GM19395 (cell line): ENCODE data around the gene TRAF3IP3.
A peak's percentile ranks its signal among the peaks of the same experiment; 100 is the strongest.
"Not testable (repeated sequence)": the region's sequence is repeated elsewhere in the genome, so short reads cannot be mapped to it uniquely, and the experiment has no call there.

ENCODE experiments used
- ATAC-seq: cut with Tn5 transposase; IDR thresholded peaks from one replicate; pipeline ENCODE4 v1.9.1; 2021; ENCODE audit warnings: mild to moderate bottlenecking, moderate library complexity; ENCODE audit not compliant: unreplicated experiment

TRAF3IP3 gene

DNA sequence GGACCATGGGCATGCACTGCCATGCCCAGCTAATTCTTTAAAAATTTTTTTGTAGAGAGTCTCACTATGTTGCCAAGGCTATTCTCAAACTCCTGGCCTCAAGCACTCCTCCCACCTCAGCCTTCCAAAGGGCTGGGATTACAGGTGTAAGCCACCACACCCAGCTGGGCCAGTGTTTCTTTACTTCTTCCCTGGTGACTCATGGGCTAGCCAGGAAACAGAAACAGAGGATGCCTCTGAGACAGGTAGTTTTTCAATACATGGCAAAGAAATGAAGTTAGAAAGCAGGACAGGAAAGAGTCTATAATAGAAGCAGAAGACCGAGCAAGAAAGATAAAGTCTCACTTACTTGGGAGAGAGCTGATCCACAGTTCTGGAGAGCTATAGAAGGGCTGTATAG lies 36.1 kb downstream of the TRAF3IP3 start:
- ATAC-seq, result no peak

DNA sequence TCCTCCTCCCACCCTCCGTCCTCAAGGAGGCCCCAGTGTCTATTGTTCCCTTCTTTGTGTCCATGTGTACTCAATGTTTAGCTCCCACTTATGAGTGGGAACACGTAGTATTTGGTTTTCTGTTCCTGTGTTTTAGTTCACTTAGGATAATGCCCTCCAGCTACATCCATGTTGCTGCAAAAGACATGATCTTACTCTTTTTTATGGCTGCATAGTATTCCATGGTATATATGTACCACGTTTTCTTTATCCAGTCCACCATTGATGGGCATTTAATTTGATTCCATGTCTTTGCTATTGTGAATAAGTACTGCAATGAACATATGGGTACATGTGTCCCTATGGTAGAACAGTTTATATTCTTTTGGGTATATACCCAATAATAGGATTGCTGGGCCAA lies 37.9 kb downstream of the TRAF3IP3 start:
- ATAC-seq, result not testable (repeated sequence)

DNA sequence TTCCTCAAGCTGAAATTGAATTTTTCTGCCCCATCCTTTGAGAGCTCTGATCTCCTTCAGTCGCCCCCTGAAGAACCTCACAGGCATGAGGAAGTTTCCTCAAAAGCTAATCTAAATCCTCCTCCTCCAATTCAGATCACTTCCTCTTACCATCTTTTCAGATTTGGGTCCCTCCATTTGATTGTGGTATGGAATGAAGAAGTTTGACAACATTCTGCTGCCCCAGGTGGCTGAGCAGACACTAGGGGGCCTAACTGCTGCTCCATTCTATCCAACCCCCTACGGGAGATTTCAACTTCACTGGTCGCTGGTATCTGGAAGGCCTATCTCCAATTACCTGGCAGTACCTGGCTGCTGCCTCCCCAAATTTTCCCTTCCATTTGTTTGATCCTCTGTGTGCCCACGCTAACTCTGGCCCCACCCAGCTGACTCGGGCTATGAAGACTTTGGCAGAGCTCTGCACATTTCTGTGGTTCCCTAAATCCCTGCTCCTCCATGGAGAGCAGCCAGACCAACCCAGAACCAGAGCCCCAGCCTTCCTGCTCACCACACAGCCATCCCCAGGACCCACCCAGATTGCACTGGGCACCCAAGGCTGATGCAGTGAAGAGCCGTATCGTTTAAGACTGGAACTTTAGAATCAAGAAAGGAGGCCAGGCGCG lies 42.3 kb downstream of the TRAF3IP3 start:
- no peak for ATAC-seq

DNA sequence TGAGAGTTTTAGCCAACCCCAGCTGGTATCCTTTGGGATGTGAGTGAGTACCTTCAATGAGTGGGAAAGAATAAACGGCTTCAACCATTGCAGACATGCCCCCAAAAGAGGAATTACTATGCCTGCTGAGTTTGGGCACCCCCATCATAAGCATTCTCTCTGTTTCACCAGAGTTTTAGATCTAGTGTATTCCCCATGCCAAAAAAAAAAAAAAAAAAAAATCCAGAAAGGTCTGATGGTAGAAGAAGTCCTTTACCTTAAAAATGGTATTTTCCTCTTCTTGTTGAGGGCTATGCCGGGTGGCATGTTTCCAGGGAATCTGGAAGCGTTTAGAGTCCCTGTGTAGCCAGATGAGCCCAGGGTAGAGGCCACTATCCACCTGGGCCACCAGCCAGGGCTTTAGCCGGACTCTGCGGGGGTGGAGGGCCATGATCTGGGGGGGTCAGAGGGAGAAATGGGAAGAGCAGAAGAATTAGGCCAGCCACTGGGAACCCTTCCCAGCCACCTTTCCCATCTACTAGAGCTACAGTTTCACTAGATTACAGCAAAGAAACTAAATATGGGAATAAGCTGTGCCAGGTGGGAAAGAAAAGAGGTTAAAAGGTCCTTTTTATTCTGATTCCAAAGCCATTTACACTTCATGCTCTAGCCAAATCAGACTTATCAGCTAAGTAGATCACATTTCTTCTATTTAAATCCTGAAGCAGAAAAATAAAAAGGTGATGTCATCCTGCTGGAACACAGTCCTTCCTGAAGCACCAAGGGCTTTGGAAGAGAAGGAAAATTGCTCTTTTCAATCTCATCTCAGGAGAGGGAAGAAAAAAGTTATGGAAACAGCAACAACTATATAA lies 45.4 kb downstream of the TRAF3IP3 start:
- ATAC-seq, result no peak

DNA sequence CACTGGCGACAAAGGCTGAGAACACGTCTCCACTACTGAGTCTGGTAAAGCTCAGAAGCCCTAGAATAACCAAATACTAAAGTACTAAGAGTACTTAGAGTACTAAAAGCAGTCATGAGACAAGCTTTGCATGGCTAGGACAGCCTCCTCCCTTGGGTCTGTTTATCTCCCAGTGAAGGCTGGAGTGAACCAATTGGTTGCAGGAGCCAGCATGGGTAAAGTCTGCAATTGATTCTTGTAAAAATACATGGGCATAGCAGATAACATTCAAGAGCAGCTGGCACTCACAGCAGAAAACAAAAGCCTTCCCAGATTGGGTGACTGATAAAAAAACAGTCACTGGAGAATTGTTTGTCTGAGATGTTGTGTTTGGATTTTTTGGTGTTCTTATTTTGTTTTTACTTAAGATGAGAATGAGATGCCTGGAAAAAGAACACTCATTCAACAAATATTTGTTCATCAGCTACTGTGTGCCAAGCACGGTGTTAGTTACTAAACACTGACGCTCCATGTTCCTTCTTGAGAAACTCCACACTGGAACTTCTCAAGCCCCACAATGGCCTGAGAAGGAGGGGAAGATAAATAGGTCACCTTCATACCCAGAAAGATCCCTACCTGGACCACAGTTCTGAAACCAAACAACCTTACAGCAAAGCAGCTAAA lies 46.4 kb downstream of the TRAF3IP3 start:
- no peak for ATAC-seq

DNA sequence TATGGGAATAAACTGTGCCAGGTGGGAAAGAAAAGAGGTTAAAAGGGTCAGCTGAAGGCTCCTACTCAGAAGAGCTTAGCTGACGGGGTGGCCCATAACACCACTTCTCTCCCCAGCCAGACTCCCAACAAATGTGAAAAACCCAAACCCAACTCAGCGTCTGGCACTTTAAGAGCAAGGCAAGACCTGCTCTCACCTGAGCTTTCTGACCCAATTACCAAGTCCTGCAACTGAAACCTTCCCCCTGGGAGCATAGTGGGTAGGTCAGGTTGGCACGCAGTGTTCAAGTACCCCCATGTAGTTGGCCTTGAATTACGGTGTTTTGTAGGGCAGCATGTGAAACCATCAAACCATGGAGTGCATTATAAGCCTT lies 46.9 kb downstream of the TRAF3IP3 start:
- no peak for ATAC-seq

DNA sequence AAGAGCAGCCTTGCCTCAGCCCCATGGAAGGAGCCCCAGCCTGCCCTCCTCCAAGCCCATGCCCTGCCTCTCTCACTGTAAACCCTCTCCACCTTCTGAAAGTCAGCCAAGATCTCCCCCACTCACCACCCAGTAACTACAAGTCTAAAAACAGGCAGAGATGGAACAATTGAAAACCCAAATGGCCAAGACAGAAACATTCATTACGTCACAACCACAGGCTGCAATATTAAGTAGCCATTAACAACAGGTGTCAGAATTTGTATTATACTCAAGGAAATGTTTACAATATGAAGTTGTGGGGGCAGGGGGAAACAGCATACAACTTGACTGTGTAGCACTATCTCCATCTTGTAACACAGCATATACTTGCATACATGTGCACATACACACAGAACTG lies 47.7 kb downstream of the TRAF3IP3 start:
- ATAC-seq, result no peak

DNA sequence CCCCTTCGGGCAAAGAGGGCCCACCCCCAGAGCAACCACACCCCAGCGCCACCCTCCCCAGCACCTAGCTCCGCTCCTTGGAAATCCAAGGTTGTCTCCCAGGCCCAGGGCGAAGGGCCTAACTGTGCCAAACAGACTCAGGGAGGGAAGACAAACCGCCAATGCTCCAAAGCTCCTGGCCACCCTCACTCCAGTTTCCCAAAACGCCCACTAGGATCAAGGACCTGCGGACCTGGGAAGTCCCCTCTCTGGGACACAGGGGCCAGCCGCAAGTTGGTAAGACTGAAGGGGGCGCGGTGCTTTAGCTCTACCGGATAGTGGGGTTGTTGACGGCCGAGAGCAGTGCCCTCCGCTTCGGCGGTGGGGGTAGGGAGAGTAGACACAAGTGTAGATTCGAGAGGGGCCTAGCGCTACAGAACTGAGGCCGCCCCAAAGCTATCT lies 49.5 kb downstream of the TRAF3IP3 start:
- ATAC-seq, result no peak

DNA sequence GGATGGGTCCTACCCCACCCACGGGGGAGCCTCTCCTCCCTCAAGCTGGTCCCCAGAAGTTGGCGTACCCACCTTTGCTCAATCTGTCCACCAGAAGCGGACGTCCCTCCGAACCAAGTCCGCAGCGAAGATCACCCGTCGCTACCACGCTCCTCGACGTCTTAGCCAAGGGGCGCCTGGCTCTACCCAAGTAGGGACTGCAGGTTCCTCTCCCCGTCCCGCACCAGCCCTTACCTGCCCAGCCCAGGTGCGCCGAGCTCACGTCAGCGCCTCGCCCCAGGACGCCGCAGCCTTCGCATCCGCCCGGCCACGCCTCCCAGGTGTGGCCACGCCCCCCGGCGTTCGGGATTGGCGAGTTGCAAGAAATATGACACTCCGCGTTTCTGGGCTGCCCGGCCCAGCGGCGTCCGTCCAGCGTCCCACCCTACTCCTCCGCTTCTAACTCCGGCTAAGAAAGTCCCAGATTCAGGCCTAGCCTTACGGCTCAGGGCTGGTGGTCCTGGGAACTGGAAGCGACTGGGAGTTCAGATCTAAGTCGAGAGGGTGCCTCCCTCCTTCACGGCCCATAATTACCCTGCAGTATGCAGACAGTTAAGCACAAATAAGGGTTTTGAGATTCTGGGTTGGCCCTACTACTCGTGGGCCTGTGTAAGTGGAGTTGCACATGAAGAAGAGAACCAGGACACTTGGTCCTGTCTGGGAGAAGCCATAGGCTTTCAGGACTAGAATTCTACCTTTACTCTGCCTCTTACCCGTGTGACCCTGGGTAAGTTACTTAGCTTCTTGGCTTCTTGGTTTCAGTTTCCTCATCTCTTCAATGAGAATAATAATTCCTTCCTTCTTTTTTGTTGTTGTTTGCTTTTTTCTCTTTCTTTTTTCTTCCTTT lies 50.3 kb downstream of the TRAF3IP3 start, which contains the start of gene IRF6:
IRF6 (minus strand) TSS at position 268 of the 886 bp plus-strand sequence. CDS start 4,729 bp downstream, outside the sequence.
- ATAC-seq, result peak; percentile 95

DNA sequence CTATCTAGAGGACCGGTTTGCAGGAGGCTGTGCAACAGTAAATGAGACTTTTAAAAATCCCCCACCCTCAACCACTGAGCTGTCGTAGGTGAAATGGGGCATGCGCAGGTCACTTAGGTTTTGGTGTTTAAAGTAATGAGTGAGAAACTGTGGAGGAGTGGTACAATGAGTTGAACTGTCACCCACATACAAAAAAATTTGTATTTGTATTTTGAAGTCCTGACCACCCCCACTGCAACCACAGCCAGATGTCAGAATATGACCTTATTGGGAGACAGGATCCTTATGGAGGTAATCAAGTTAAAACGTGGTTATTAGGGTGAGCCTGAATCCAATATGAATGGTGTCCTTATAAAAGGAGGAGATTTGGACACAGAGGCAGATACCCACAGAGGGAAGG lies 51.7 kb downstream of the TRAF3IP3 start:
- ATAC-seq, result no peak

DNA sequence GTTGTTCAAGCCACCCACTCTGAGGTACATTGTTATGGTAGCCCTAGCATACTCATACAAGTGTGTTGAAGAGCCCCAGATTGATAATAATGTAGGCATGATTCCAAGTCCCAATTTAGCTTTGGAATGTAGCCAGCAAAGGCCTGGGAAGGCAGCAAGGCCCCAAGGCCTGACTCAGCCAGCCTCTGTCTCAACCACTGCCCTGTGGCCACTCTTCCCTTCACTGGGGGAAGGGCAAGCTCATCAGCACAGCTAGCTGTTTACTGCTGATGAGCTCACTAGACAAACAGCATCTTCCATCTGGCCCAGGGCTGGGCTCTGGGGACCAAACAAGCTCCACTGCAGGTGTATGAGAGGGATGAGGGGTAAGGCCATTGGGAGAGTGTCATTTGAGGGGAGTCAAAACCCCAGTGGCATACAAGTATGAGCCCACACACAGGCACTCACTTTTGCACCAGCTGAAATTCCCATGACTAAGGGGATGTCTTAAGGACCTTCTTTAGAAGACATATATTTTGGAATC lies 52.3 kb downstream of the TRAF3IP3 start:
- ATAC-seq, result no peak

DNA sequence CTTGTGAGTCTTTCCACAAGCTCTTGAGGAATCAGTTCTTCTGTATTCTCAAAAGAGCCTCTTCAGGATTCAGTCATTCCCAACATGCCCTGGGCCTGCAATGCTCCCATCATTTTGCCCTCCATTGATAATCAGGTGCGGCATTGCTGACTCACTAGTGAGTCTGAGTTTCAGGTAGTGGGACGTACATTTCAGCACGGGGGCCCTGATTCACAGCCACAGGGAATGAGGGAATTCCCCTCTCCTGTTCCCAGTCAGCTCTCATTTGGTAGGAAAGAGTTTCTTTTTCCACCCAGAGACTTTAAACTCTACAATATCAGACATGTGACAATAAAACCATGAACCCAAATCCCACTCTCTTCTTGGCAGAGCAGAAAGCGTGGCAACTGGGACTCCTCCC lies 53.8 kb downstream of the TRAF3IP3 start:
- no peak for ATAC-seq

DNA sequence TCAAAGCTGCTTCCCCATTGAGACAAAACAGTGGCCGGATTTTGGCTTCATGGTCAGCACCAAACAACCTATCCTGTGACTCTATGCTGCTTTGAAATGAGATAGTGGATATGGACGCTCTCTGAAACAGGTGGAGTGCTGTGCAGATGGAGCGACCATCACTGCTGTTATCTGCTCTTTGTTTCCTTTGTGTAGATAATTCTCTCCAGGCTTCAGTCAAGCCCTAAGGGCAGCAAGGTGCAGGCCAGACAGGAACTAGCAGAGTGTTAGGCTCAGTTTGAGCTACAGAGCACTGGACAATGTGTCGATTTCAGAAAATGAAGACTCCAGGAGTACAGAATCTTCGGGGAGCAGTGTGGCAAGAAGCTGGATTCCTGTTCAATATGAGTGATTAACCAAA lies 54.9 kb downstream of the TRAF3IP3 start:
- ATAC-seq, result no peak

DNA sequence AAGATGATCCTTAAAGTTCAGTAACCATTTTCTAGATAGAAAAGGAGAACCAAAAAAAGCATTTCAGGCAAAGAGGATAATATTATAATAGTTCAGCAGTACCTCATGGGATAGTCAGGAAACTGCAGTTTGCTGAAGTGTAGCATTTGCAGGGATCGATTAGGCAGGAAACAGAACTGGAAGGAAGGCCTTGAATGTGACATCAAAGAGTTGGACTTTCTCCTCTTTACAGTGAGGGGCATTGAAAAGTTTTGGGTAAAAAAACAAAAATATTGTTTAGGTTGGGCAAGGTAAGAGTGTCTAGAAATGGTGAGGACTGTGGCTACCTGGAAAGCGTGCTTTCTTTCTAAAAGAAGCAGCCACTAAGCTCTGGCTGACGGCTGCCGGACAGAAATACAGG lies 58.0 kb downstream of the TRAF3IP3 start:
- ATAC-seq, result no peak

DNA sequence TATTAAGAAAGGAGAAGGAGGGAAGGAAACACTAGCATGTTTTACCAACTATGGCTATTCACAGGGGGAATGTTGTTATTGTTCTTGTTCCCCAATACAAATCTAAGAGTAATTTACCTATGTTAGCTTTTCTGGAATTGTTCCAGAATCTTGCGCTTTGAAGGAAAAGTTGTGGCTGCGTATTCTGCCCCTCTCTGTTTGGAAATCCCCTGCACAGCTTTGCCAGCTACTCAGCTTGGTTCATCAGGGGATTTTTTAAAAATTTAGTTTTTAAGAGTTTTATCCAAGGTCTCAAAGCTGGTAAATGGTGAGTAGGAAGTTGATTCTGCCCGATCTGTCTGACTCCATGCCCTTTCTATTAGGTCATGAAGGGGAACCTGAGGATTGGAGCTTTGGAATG lies 59.6 kb downstream of the TRAF3IP3 start:
- ATAC-seq, result no peak

DNA sequence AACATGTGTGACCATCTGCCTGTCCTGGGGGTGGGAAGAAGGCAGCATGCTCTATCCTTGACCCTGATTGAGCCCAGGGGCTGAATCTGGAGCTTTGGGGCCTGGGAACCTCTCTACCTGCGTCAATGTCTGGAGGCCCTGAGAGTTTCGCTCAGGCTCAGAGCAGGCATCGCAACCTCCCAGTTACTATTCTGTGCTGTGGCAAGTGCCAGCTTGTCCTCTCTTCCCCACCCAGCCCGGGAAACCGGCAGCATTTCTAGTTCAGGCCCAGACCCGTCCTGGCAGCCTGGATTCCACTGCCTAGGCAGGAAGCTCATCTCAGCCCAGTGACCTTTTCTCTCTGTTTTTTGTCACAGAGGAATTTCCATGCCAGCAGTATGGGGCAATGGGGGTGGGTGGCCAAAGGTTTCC lies 60.1 kb downstream of the TRAF3IP3 start:
- no peak for ATAC-seq

DNA sequence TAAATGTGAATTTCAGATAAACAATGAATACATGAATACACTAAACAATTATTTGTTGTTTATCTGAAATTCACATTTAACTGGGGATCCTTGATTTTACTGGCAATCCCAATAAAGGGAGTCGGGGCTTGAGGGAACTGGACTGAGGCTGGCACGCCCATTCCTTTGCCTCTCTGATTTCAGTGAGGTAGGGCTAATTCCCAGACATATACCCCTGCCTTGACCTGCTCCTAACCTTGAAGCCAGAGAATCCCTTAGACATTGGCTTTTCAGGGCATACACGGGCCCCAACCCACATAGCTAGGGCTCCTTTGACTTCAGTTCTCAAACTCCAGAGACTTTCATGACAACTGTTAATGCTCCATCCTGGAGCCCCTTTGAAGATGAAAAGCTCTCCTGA lies 61.1 kb downstream of the TRAF3IP3 start:
- ATAC-seq, result no peak

DNA sequence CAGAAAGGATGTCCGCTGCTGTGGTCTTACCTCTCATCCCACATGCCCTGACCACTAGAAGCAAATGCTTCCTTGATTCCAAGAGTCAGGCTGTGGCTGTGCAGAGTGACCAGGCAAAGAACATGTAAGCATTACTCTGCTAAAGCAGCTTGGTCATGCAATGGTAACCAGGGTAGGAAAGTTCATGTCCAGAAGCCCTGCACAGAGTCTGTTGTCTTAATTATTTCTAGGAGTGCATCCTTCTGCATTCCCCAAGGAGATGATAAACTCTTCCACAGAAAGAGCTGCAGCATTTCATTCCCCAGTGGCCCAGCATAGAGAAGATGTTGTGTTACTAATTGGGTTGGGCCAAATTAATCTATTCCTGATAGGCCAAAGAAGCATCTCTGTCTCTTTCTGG lies 61.8 kb downstream of the TRAF3IP3 start:
- no peak for ATAC-seq

DNA sequence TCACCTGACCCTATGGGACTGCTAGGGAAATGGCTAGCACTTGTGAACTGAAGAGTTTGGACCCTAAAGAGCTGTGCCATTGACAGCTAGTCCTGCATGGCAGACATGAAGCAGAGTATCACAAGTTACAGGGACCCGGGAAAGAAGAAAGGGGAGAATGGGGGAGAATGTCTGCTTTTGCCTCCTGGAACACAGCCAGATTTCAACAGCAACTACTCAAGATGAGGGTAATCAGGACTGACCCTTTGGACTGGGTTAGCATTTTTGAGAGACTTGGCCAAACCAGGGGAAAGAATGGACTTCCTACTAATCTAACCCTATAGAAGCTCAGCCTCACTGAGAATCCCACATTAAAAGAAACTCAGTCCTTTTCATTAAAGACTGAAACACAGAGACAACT lies 63.2 kb downstream of the TRAF3IP3 start:
- no peak for ATAC-seq

DNA sequence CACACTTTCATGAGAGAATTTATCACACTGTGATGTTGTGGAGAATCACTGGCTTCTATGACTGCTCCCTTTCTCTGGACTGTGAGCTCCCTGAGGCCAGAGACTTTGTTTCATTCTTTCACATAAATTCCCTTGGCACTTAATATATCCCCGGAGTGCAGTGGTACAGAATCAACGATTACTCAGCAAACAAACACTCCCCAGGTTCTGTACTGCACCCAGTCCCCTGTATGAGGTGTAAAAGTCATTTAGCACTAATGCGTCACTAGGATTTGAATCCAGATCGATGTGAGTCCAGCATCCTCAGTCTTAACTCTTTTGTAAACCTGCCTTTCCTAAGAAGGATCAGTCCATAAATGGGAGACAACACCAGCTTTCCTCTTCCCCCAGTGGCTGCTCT lies 65.1 kb downstream of the TRAF3IP3 start:
- ATAC-seq, result no peak

DNA sequence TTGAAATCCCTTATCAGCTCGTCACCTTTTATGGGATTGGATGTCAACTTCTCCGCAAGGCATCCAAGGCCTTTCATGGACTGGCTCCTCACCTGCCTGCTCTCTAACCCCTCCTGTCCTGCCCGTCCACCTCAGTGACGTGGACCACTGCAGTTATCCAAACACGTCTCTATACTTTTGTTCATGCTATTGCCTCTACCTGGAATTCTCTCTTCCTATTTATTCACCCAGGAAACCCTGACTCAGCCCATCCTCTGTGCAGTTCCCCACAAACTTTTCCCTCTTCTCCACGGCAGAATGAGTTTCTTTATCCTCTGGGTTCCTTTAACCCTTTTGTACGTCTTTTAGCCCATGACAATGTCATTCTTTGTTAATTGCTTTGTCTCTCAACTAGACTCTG lies 66.9 kb downstream of the TRAF3IP3 start:
- no peak for ATAC-seq
